ENCODE data around the gene YLPM1.

Gene YLPM1

DNA sequence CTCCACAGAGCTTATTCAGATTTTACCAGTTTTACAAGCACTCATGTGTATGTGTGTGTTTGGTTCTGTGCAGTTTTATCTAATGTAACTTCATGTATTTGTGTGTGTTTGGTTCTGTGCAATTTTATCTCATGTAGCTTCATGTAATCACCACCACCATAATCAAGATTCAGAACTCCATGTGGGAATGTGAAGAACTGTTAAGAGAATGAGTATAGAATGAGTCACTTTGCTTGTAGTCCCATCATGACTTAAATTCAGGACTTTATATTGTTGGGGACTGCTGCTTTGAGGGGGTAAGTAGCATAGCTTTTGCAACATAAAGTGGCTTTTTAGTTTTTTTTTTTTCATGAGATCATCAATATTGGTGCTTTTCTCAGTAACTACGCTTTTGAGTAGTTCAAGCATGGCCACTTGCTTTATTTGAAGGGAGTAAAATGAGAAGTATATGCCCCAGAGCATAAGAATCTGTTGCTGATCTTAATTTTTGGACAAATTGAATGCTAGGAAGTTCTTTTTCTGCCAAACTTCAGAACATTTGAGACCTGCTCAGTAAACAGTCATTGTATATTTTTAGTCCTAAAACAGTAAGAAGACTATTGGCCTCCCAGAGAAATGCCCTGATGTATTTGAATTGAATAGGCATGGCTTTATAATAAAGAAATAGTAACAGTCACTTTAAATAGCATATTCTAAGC, 84.0 kb downstream of the YLPM1 start:
- no peaks in the 10 kb centered on the region for H3K27me3 ChIP-seq (ENCODE audit: low read depth, low read length)
- no peaks in the 10 kb centered on the region for H3K9me3 ChIP-seq (ENCODE audit: control insufficient read depth in 1 of 2, low read length in 2 of 2)
- no peak overlapping the region for H3K4me3 ChIP-seq (ENCODE audit: low read depth in 1 of 2, low read length in 2 of 2)
- H3K36me3 ChIP-seq (ENCODE audit: control insufficient read depth in 1 of 2, insufficient read depth in 2 of 2, low read length in 2 of 2), result no peaks in the 10 kb centered on the region
- no peak overlapping the region for H3K27ac ChIP-seq (ENCODE audit: low read length)
- H3K4me1 ChIP-seq (ENCODE audit: control insufficient read depth in 1 of 2, insufficient read depth in 2 of 2, low read length in 2 of 2), result no peaks in the 10 kb centered on the region

DNA sequence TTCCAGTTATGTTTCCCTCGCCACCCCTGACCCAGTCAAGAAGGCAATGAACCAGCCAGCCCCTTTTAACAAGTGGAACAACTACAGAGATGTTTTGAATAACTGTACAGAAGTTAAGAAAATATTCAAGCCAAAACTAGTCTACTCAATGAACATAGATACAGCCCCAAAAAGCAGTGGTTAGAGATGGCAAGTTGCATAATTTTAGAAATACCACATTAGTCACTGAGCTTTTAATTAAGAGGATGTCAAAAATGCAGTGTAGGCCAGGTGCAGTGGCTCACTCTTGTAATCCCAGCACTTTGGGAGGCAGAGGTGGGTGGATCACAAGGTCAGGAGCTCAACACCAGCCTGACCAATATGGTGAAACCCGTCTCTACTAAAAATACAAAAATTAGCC, 85.7 kb downstream of the YLPM1 start:
- no peaks in the 10 kb centered on the region for H3K36me3 ChIP-seq (ENCODE audit: control insufficient read depth in 1 of 2, insufficient read depth in 2 of 2, low read length in 2 of 2)
- no peak overlapping the region for H3K27ac ChIP-seq (ENCODE audit: low read length)
- peaks cover 0 to under 1% of the 10 kb centered on the region in 2 donors for H3K4me1 ChIP-seq (ENCODE audit: control insufficient read depth in 1 of 2, insufficient read depth in 2 of 2, low read length in 2 of 2)
- no peaks in the 10 kb centered on the region for H3K27me3 ChIP-seq (ENCODE audit: low read depth, low read length)
- H3K9me3 ChIP-seq (ENCODE audit: control insufficient read depth in 1 of 2, low read length in 2 of 2), result no peaks in the 10 kb centered on the region
- H3K4me3 ChIP-seq (ENCODE audit: low read depth in 1 of 2, low read length in 2 of 2), result no peak overlapping the region

DNA sequence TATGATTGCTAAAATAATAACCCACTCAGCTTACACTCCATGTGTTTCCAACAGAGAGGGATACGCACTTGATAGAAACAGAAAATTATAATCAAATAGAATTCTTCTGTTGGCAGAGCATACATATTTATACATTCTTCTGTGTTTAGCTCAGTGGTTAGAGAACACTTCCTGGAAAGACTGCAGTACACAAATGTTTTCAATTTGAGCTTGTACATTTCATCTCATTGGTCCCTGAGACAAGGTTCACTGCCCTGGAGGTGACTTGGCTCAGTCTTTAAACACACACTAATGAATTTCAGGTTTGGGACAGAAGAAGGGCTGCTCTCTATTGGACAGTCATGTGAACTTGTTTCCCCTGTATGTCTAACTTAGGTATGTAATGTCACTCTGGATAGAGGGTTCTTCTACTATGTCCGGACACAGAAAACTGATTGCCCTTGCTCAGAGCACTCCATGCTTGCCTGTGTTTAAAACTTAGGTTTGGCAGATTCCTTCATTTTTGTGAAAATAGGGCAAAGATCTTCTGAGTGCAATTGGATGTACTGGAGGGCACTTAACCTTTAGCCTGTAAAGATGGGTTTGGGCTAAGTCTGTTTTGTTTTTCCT, 89.9 kb downstream of the YLPM1 start:
- Histone ChIP-seq H3K27ac (ENCODE audit: low read length) (peak overlapping the region; percentile 66), H3K36me3 (ENCODE audit: control insufficient read depth in 1 of 2, insufficient read depth in 2 of 2, low read length in 2 of 2) (no peaks in the 10 kb centered on the region)

DNA sequence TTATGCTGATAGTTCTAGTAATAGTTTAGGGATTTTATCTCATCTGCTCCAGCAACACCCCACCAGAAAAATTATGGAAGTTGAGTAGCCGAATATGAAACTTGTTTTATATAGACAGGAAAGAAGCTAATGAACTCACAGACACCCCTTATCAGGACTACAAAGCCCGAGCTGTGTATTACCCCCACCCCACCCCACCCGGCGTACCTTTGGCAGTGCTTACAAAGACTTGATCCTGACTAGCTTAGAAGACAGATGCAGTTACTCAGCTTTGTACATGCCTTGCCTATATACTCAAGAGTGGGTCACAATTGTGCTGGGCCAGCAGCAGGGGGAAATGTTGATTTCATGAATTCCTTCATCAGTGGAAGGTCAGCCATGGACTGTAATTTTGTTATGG, 90.5 kb downstream of the YLPM1 start:
- peak overlapping the region; percentile 66 for H3K27ac ChIP-seq (ENCODE audit: low read length)
- H3K36me3 ChIP-seq (ENCODE audit: control insufficient read depth in 1 of 2, insufficient read depth in 2 of 2, low read length in 2 of 2), result no peaks in the 10 kb centered on the region
- no peak overlapping the region for H3K4me3 ChIP-seq (ENCODE audit: low read depth in 1 of 2, low read length in 2 of 2)

More for the DNA sequence above, 89.9 kb downstream of the YLPM1 start:
- H3K27me3 ChIP-seq (ENCODE audit: low read depth, low read length), result no peaks in the 10 kb centered on the region
- peaks cover 6 to 9% of the 10 kb centered on the region in 2 donors for H3K4me1 ChIP-seq (ENCODE audit: control insufficient read depth in 1 of 2, insufficient read depth in 2 of 2, low read length in 2 of 2)
- H3K9me3 ChIP-seq (ENCODE audit: control insufficient read depth in 1 of 2, low read length in 2 of 2), result no peaks in the 10 kb centered on the region
- H3K4me3 ChIP-seq (ENCODE audit: low read depth in 1 of 2, low read length in 2 of 2), result no peak overlapping the region

DNA sequence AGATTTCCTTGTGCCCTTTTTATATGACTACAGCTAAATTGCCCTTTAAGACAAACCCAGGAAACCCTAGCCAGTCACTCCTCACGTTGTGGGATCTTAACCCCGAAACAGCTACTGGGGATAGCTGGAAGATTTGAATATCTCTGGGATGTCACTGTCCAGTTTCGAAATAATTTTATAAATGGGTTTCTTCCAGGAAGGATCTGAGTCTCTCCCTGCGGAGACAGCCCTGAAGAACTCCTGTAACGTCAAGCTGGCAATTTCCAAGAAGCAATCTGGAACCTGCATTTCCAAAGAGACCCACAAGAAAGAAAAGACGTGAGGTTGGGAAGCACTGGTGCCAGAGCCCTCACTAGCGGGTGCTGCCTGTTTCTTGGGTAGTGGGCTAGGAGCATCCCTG, 91.9 kb downstream of the YLPM1 start:
- Histone ChIP-seq H3K9me3 (ENCODE audit: control insufficient read depth in 1 of 2, low read length in 2 of 2) (no peaks in the 10 kb centered on the region), H3K36me3 (ENCODE audit: control insufficient read depth in 1 of 2, insufficient read depth in 2 of 2, low read length in 2 of 2) (no peaks in the 10 kb centered on the region), H3K27ac (ENCODE audit: low read length) (no peak overlapping the region), H3K4me3 (ENCODE audit: low read depth in 1 of 2, low read length in 2 of 2) (no peak overlapping the region), H3K4me1 (ENCODE audit: control insufficient read depth in 1 of 2, insufficient read depth in 2 of 2, low read length in 2 of 2) (peaks cover 6 to 9% of the 10 kb centered on the region in 2 donors), H3K27me3 (ENCODE audit: low read depth, low read length) (no peaks in the 10 kb centered on the region)

More for the DNA sequence above, 90.5 kb downstream of the YLPM1 start:
- no peaks in the 10 kb centered on the region for H3K9me3 ChIP-seq (ENCODE audit: control insufficient read depth in 1 of 2, low read length in 2 of 2)
- H3K27me3 ChIP-seq (ENCODE audit: low read depth, low read length), result no peaks in the 10 kb centered on the region
- H3K4me1 ChIP-seq (ENCODE audit: control insufficient read depth in 1 of 2, insufficient read depth in 2 of 2, low read length in 2 of 2), result peaks cover 6 to 9% of the 10 kb centered on the region in 2 donors

DNA sequence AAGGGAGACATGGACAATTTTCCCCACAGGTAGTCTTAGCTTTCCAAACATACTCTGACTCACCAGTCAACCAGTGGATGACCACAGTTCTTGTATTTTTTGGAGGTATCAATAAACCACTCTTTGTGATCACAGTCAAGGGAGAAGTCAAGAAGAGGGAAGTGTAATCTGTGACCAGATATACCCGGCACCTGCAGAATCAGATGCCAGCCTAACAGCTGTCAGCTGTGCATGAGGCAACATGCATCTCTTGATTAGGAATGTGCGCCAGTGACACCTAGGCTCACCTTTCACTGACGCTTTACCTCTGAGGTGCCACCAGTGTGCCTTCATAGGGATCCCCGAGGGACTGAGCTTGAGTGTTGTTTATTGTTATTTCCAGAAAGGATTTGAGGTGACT, 92.8 kb downstream of the YLPM1 start:
- no peak overlapping the region for H3K4me3 ChIP-seq (ENCODE audit: low read depth in 1 of 2, low read length in 2 of 2)
- no peak overlapping the region for H3K27ac ChIP-seq (ENCODE audit: low read length)
- H3K9me3 ChIP-seq (ENCODE audit: control insufficient read depth in 1 of 2, low read length in 2 of 2), result no peaks in the 10 kb centered on the region
- peaks cover 6 to 15% of the 10 kb centered on the region in 2 donors for H3K4me1 ChIP-seq (ENCODE audit: control insufficient read depth in 1 of 2, insufficient read depth in 2 of 2, low read length in 2 of 2)
- no peaks in the 10 kb centered on the region for H3K36me3 ChIP-seq (ENCODE audit: control insufficient read depth in 1 of 2, insufficient read depth in 2 of 2, low read length in 2 of 2)
- no peaks in the 10 kb centered on the region for H3K27me3 ChIP-seq (ENCODE audit: low read depth, low read length)

DNA sequence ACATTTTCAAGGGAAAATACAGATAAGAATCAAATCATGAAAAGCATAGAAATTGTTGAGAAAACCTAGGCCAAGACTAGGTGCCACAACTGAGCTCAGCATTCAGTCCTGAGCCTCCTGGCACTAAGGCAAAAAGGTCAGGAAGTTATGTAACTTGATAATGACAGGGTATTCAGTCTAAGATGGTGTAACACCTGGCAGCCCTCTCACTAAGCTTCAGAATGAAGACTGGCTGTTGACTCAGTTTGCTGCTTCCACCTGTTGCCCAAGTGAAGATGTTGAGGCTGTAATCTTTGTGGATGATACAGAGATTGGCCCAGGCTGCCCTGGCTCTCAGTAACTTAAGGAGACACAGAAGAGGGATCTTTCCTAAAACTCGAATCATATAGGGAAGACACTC, 93.2 kb downstream of the YLPM1 start:
- Histone ChIP-seq H3K36me3 (ENCODE audit: control insufficient read depth in 1 of 2, insufficient read depth in 2 of 2, low read length in 2 of 2) (no peaks in the 10 kb centered on the region), H3K27me3 (ENCODE audit: low read depth, low read length) (no peaks in the 10 kb centered on the region), H3K4me3 (ENCODE audit: low read depth in 1 of 2, low read length in 2 of 2) (no peak overlapping the region), H3K27ac (ENCODE audit: low read length) (no peak overlapping the region), H3K4me1 (ENCODE audit: control insufficient read depth in 1 of 2, insufficient read depth in 2 of 2, low read length in 2 of 2) (peaks cover 6 to 15% of the 10 kb centered on the region in 2 donors), H3K9me3 (ENCODE audit: control insufficient read depth in 1 of 2, low read length in 2 of 2) (no peaks in the 10 kb centered on the region)

DNA sequence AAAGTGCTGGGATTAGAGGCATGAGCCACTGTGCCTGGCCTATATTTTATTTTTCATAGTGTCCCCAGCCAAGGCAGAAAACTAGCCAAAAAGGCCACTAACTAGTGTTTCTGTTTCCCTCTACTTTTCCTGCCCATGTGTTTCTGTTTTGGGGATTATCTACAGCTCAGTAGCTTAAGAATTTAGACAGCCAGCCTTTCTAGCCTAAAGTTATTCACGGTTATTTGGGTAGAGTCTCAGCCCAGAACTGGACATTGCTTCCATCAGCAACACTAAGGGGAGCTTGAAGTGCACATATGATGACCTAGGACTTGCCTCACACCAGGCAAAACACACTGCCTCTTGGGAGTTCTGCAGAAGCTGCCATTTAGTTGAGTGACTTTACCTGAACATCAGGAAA, 94.9 kb downstream of the YLPM1 start:
- H3K9me3 ChIP-seq (ENCODE audit: control insufficient read depth in 1 of 2, low read length in 2 of 2), result no peaks in the 10 kb centered on the region

DNA sequence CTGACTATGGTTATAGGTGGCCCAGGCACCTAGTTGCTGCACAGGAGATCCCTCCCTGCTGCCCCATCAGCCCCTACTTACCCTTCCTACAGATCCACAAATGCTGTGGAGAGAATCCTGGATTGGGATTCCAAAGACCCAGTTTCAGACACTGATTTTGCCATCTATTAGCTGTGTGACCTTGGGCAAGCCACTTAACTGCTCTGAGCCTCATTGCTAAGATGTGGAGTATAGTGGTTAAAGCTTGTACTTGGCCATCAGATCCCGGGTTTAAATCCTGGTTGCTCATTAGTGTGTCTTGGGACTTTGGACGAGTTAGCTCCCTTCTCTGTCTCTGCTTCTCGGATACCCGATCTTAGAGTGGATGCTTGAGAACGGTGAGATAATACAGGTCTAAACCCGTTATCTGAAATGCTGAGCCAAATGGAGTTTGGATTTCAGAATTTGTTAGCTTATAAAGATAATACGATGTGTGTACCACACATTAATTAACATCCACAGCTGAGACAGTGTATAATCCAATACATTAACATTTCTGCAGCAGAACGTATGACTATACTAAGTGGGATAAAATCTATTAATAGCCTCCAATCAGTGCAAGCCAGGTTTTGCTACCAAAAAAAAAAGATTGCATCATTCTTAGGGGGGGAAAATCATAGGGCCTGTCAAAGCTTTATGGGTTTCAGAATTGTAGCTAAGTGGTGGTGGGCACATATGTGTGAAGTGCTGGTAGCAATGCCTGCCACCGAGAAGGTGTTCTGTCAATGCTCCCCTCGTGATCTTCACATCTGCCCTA, 96.8 kb downstream of the YLPM1 start:
- peaks cover 0 to 6% of the 10 kb centered on the region in 2 donors for H3K4me1 ChIP-seq (ENCODE audit: control insufficient read depth in 1 of 2, insufficient read depth in 2 of 2, low read length in 2 of 2)
- no peaks in the 10 kb centered on the region for H3K9me3 ChIP-seq (ENCODE audit: control insufficient read depth in 1 of 2, low read length in 2 of 2)
- no peaks in the 10 kb centered on the region for H3K27me3 ChIP-seq (ENCODE audit: low read depth, low read length)
- H3K36me3 ChIP-seq (ENCODE audit: control insufficient read depth in 1 of 2, insufficient read depth in 2 of 2, low read length in 2 of 2), result no peaks in the 10 kb centered on the region
- no peak overlapping the region for H3K27ac ChIP-seq (ENCODE audit: low read length)
- no peak overlapping the region for H3K4me3 ChIP-seq (ENCODE audit: low read depth in 1 of 2, low read length in 2 of 2)

More for the DNA sequence above, 94.9 kb downstream of the YLPM1 start:
- Histone ChIP-seq H3K4me1 (ENCODE audit: control insufficient read depth in 1 of 2, insufficient read depth in 2 of 2, low read length in 2 of 2) (peaks cover 6 to 15% of the 10 kb centered on the region in 2 donors), H3K27me3 (ENCODE audit: low read depth, low read length) (no peaks in the 10 kb centered on the region), H3K36me3 (ENCODE audit: control insufficient read depth in 1 of 2, insufficient read depth in 2 of 2, low read length in 2 of 2) (no peaks in the 10 kb centered on the region), H3K27ac (ENCODE audit: low read length) (no peak overlapping the region), H3K4me3 (ENCODE audit: low read depth in 1 of 2, low read length in 2 of 2) (no peak overlapping the region)

DNA sequence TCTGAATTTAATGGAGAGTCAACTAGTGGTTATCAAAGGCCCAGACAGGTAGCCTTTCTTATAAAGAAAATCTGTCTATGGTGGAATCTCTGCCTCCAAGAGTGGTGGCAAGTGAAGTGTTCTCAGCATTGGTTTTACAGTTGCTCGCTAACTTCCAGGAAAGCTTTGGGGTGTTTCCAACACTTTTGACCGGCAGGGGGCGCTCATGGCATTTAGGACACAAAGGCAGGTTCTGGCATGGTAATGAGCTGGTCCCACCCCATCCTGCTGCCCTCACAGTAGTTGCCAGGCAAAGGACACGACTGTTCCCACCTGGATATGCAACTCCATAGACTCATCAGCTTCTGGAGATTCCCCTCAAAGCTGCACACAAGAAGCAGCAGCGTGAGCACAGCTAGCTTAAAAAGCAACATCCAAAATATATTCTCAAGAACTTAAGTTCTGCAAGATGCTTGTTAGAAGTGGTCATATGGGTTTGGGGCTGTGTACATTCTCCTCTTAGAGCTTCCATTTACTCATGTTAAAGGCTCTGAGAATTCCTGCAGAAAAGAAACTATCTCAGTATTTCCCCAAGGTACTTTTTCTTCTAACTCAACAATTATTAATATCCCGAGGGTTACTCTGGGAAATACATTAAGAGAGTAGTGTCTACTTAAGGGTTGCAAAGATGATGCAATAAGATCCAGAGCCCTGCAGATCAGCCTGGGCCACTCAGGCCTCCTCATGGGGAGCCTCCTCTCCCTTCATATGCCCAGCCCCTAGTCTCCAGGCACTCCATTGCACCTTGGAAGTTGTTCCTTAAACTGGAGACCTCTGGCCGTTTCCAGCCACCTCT, 98.0 kb downstream of the YLPM1 start:
- no peaks in the 10 kb centered on the region for H3K9me3 ChIP-seq (ENCODE audit: control insufficient read depth in 1 of 2, low read length in 2 of 2)
- H3K36me3 ChIP-seq (ENCODE audit: control insufficient read depth in 1 of 2, insufficient read depth in 2 of 2, low read length in 2 of 2), result no peaks in the 10 kb centered on the region
- H3K4me1 ChIP-seq (ENCODE audit: control insufficient read depth in 1 of 2, insufficient read depth in 2 of 2, low read length in 2 of 2), result peaks cover 0 to 6% of the 10 kb centered on the region in 2 donors
- no peak overlapping the region for H3K4me3 ChIP-seq (ENCODE audit: low read depth in 1 of 2, low read length in 2 of 2)
- H3K27me3 ChIP-seq (ENCODE audit: low read depth, low read length), result no peaks in the 10 kb centered on the region
- H3K27ac ChIP-seq (ENCODE audit: low read length), result no peak overlapping the region

DNA sequence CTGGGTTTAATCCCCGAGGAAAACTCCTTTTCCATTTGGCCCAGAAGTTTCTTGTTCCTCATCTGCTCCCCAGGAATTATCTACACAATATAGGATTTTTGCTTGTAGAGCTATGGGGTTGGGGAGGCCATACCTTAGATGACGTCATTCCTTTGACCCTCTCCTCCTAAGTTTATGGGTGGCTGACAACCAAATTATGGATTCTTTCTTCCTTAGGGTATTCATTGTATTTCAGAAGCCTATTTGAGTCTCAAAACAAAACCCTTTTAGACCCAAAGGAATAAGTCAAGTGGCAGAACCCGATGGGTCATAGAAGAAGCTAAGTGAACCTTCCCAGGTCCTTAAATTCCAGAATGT, 98.6 kb downstream of the YLPM1 start:
- no peak overlapping the region for H3K27ac ChIP-seq (ENCODE audit: low read length)
- H3K9me3 ChIP-seq (ENCODE audit: control insufficient read depth in 1 of 2, low read length in 2 of 2), result no peaks in the 10 kb centered on the region
- H3K27me3 ChIP-seq (ENCODE audit: low read depth, low read length), result no peaks in the 10 kb centered on the region
- no peaks in the 10 kb centered on the region for H3K36me3 ChIP-seq (ENCODE audit: control insufficient read depth in 1 of 2, insufficient read depth in 2 of 2, low read length in 2 of 2)
- H3K4me1 ChIP-seq (ENCODE audit: control insufficient read depth in 1 of 2, insufficient read depth in 2 of 2, low read length in 2 of 2), result peaks cover 0 to 6% of the 10 kb centered on the region in 2 donors
- no peak overlapping the region for H3K4me3 ChIP-seq (ENCODE audit: low read depth in 1 of 2, low read length in 2 of 2)
